ENCODE results near the gene PAX3.

The PAX3 gene

DNA sequence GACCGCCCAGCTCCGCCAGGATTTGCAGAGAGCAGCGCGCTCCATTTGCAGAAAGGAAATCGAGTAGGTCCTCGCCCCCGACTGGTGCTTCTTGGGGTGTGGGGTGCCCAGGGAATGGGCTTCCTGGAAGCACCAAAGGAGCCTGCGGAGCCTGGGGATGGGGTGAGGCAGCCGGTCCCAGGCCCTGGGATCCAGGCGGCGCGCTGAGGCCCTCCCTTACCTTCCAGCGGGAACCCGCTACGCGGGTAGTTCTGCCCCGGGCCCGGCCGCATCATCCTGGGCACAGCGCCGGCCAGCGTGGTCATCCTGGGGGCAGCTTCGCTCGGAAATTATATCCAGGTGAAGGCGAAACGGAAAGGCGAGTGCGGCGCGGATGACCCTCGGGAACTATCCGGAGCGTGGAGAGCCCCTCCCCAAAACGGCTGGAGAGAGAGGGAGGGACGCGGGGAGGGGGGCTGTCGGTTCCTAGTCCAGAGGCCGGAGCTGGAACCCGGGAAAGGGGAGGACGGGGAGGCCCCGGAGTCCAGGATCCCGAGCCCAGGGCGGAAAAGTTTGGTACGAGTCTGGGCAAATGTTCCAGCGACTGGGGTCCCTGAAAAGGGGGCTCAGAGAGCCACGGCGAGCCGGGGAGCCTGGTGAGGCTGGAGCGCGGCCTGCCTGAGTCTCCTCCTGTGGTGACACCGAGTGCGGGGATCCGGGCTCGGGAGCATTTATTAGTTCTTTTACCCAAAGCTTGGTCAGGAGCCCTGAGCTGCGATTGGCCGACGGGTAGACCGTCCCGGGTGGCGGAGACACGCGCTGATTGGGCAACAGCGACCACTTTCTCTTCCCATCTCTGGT is at the start of gene PAX3:
Gene PAX3 (minus strand): TSS at position 688 of the 840 bp plus-strand sequence. CDS start 383 bp downstream, at position 305.
- DNase-seq (ENCODE audit: low spot score), result no peak

DNA sequence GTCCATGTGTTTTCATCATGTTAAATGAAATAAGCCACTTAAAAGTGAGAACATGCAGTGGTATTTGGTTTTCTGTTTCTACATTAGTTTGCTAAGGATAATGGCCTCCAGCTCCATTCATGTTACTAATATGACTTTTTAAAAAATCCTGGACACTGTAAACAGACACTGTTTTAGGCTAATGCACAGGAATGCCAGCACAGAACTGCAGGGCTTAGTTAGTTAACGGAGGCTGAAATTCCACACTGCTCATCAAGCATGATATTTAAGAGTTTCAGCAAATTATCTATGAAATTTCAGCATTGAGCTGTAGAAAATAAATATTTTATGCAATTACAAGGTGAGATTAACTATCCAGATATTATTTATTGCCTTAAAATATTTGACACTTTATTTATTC is 42.5 kb upstream of the PAX3 start:
- DNase-seq (ENCODE audit: low spot score), result no peak

DNA sequence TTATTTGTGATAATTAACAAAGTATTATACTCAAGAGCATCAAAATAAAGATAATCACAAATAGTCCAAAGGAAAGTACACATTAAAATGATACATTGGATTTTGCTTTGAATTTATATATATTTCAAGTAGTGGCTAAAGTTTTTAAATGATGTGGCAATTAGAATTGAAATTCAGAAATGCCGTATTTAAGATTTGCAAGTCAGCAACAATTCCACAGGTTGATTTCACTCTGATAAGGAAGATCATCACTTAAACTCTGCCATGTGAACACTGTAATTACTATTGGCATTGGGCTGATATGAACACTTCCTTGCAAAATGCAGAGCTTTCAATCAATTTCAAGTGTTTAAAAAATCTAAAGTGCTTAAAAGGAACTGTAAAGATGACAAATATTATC is 39.6 kb upstream of the PAX3 start:
- no peak for DNase-seq (ENCODE audit: low spot score)

DNA sequence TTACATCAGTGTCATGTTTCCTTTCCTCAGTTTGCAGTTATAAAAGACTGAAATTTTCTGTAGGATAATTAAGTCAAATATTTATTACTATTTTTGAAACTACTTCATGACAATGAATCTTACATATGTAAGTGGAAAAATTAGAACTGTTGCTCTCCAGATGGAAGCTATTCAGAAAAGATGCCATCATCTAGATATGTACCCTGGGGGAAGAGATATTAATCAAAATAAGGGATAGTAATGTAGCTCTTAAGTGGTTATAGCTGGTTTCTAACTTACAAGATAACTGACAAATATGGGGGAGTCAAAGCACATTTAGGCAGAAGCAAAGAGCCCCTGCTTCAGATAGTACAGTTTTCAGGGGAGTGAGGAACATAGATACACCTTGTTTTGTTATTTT is 38.1 kb upstream of the PAX3 start:
- DNase-seq (ENCODE audit: low spot score), result no peak

DNA sequence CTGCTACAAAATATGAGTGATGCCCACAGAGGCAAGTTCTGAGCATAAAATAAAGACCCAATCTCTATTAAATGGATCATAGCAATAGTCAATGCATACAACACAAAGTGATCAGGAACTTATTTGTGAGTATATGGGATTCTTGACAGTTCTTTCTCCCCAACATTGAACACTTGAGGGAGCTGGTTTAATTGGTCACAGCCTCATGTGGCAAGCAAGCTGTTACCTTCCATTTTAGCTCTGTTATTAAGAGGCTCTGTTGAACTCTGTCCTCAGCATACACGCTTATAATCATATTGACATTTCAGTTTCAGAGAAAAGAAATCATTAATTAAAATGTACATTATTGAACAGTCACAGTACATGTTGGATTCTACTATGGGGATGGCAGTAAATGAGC is 37.6 kb upstream of the PAX3 start:
- no peak for DNase-seq (ENCODE audit: low spot score)

DNA sequence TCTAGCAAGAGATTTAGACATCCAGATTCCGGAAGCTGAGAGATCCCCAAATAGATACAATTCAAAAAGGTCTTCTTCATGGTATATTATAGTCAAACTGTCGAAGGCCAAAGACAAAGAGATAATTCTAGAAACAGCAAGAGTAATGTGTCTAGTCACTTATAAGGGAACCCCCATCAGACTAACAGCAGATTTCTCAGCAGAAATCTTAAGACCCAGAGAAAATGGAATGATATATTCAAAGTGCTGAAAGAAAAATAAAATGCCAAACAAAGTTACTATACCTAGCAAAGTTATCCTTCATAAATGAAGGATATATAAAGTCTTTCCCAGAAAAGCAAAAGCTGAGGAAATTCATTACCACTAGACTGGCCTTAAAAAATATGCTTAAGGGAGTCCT is 36.1 kb upstream of the PAX3 start:
- DNase-seq (ENCODE audit: low spot score), result no peak

DNA sequence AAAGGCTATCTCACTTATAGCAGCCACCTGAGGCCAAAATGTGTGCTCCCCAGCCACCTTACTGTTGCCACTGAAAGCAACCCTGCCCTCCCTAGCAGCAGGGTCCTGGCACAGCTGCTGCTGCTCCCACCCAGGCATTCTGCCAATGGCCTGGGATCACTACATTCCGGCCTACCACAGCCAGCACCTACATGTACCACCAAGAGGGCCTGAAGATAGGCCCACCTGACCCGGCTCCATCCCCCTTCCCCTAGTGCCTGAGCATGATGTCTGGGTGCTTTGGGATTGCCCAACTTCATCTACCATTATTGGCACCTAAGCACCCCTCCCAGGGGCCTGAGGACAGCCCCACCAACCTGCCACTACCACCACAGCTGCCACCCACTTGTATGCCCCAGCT is 34.6 kb upstream of the PAX3 start:
- DNase-seq (ENCODE audit: low spot score), result no peak

DNA sequence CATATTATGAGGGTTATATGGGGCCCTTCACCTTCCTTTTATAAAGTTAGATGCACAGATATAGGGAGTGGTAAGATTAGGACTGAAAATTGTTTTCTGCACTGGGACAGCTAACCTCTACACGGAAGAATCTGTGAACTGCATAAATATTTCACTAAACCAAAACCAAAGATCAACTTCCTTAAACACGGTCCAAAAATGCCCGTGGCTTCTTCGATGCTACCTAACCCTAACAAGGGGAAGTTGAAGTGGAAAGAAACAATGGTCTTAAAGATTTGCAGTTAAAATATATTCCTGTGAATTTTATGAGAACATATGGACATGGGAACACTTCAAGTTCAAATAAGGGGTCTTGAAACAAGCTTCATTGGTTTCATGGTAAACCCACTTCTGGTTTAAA is 33.3 kb upstream of the PAX3 start:
- DNase-seq (ENCODE audit: low spot score), result no peak

DNA sequence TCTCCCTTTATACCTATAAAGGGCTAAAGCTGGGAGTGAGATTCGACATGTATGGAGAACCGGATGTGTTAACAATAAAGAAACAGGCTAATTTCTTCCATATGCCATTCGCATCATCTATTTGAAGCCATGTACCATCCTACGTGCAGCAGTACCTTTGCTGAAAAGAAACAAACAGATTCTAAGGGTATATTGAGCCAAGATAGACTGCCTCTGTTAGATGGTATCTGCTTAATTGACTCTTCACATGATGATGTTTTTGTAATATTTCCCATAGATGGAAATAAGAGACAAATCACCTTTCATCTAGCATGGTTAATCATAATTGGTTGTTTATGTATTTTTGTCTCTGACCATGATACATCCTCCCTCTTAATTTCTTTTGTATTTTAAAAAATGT is 32.1 kb upstream of the PAX3 start:
- no peak for DNase-seq (ENCODE audit: low spot score)

DNA sequence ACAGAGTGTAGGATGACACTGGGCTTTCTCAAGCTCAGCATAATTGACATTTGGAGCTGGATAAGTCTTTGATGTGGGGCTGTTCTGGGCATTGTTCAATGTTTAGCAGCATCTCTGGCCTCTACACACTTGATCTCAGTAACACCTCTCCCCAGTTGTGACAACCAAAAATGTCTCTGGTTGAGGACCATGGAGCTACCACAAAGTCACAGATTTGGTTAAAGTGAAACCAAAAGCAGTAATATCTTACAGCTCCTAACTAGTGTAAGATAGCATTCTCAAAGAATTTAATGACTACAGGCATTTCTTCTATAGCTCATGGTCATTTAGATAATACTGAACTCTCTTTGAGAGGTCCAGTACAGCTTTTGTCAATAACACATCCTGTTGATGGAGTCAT is 23.4 kb upstream of the PAX3 start:
- DNase-seq (ENCODE audit: low spot score), result no peak

DNA sequence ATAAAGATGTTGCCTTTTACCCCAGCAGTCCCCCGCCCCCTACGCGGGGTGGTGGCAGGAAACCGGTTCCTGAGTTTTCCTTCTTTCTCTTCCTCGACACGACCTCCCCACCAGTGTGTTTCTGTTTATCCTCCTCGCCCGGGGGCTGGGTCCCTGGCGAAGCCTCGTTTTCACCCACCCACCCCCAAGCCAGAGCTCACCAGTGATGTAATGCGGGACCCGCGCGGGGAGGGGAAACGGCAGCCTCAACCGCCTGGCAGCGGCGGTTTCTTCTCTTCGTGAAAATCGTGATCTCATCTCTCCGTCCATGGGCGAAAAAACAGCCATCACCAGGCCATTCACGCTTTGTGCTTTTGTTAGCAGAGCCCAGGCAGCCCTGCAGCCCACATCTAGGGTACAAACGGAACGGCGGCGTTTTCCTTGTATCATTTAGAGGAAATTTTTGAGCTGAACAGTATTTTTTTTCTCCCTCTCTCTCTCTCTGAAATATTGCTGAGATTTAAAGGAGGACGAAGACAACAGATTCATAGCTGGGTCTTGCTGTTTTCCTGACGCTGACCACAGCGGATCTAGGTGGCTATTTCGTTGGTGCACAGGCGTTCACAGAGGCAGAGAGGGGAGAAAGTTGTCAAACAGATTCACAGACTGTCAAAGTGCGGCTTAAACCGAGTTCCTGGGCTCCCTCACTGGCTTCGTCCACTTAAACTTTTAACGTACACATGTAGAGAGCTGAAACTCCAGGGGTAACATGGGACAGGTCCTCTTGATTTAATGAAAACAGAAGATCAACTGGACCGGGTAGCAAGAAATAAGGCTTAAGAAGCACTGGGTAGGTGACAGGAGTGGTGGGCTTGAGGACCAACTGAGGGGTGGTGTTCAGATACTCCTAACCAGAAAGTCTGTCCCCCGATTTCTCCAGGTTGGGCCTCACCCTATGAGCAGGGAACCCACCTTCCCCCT is 21.9 kb upstream of the PAX3 start:
- no peak for DNase-seq (ENCODE audit: low spot score)

DNA sequence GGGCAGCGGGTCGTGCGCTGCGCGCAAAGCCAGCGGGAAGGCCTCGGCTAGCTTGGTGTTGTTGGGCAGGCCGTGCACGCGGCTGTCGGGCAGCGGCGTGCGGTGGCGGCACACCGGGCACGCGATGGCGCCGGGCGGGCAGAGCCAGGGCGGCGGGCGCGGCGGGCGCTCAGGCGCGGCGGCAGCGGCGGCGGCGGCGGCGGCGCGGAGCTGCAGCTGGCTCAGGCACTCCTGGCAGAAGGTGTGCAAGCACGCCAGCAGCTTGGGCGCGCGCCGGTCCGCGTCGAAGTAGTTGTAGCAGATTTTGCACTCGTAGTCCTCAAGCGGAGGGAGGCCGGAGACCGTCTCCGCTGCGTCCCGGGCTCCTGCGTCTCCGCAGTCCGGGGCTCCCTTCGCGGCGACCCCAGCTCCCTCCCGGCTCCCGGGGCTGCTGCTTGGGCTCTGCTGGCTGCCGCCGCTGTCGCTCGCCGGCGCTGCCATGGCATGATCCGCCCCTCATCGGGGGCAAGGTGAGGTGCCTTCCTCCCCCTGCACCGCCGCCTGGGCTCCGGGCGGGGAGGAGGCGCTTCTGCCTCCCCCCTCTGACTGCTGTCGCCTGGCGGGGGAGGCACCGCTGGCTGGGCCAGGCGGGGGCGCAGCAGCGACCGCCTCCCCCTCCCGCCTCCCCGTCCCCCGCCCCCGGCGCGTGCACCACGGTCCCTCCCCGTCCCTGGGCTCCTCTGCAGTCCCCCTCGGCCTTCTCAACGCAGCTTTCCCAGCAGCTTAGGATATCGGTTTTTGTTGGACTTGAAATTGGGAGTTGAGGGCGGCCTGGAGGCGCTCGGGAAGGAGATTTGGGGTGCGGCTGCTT is 21.0 kb upstream of the PAX3 start:
- DNase-seq (ENCODE audit: low spot score), result peak; percentile 31

DNA sequence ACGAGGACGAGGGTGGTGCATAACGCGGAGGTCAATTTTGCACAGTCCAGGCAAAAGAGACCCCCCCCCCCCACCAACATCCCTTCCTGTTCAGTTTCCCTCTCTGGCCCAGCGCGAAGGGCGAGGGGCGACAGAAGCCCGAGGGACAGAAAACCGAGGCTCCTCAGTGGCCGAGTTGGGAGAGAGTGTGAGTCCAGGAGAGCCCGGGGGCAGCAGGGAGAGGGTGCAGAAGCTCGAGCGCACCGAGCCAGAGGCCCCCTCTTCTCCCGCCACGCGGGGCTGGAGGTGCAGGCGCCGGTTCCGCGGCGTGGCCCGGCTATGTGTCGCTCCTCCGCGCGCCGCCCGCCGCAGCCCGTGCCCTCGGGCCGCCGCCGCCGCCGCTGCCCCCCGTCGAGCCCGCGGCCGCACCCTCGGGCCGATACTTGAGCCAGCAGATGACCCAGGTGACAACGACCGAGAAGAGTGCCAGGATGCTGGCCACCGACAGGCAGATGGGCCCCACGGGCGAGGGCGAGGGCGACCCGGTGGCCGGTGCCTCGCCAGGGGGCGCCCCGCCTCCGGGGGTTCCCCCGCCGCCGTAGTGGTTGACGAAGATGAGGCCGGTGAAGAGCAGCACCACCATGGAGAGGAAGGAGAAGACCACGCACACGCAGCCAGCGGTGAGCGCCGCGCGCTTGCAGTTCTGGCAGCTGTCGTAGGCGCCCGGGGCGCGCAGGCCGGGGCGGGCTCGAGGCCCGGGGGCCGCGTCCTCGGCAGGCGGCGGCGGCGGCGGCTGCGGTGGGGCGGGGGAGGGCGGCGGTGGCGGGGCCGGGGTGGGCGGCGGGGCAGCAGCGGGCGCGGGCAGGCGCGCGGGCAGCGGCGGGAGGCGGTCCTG is 20.2 kb upstream of the PAX3 start:
- peak; percentile 56 for DNase-seq (ENCODE audit: low spot score)

DNA sequence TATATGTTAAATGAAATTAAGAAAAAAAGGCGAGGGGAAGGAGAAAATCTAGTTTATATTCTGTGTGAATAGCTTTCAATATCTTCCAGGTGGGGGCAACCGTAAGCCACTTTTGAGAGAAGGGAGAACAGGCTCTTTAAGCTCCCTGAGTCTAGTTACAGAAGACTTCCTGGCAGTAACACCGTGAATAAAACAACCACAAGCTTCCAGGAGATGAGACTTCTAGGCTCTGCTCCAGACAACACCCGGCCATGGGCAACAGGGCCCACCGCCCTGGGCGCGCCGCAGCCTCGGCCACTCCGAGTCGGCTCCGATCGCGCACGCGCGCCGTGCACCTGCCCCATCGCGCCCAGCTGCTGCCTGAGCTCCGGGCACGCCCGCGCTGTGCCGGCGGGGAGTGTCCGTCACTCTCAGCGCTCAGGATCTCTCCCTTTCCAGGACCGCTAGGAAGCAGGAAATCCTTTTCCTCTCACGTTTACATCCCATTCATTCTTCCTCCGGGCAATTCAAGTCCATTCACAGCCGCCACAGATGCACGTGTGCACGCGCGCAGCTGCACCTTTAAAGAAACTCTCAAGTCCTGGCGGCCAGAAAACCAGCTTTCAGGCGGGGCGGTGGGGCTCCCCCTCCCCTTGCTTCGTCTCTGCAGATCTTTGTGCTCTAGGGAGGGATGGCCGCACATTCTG is 19.4 kb upstream of the PAX3 start:
- DNase-seq (ENCODE audit: low spot score), result peak; percentile 78

DNA sequence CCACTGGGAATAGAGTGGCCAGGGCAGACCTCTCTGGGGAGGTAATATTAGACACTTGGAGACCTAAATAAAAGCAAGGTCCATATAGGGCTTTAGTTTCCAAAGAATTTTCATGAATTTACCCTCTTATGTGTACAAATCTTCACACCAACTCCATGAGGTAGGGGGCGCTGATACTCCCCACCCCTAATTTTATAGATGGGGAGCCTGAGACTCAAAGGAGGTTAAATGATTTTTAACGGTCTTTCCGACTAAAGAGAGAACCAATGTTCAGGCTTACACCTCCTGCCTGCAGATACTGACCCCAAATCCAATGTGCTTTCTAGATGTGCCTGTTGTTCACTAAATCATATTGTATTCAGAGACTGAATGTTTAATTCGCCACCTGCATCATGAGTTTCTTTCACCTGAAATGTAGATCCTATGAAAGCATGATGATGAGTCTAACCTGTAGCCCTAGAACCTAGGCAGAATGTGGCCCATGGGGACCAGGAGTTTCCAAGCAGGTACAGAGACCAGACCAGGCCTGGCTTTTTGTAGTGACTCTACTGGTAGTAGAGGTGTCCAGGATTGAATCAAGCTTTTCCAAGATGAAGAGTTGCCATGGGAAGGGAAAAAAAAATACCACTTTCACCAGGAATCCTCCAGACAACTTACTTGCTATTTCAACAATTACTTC is 16.8 kb upstream of the PAX3 start:
- DNase-seq (ENCODE audit: low spot score), result no peak

DNA sequence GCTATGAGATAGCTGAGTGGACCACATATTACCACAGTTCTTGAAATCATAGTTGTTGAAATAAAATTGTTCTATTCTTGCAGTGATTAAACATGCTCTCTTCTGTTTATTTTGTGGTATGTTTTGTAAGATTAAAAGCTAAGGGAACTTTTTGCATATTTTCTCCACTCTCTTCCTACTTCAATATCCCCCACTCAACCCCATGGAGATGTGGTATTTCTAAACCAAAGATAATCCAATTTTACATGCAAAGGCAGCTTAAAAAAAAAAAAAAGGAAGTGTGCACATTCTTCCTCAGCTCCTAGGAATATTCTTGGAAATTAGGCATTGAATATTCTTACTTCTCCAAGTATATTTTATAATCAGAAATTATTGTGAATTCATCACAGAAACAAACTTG is 15.0 kb upstream of the PAX3 start:
- DNase-seq (ENCODE audit: low spot score), result no peak

DNA sequence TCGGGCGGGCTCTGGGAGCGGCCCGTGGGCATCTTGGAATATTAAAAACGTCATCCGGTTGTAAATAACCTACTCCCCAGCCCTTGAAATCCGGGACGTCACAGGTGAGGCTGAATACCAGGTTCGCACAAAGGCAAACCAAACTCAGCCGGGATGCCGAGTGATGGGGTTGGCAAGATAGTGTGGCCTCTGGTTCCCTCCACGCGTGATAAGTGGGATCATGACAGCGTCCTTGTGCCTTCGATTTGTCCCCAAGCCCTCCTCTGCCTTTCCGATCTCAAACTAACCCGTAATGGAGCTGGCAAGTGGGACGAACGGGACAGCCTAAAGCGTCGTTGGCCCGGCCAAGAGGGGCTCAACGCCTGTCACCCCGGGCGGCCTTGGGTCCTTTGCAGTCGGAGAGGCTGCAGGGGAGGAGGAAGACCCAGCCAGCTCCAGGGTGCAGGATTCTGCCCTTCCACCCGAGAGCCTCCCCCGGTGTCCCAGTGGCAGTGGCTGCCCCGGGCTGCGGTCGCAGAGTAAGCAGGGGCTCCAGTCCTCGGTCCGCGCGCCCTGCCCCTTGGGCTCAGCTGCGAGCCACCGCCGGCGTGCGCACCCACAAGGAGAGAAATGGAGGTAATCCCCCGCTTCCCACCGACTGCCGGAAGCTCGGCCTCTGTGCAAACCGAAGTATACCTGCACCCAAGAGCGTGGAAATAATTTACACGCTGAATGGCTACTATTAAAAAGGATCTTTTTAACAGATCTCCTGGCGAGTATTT is 13.4 kb upstream of the PAX3 start:
- no peak for DNase-seq (ENCODE audit: low spot score)

DNA sequence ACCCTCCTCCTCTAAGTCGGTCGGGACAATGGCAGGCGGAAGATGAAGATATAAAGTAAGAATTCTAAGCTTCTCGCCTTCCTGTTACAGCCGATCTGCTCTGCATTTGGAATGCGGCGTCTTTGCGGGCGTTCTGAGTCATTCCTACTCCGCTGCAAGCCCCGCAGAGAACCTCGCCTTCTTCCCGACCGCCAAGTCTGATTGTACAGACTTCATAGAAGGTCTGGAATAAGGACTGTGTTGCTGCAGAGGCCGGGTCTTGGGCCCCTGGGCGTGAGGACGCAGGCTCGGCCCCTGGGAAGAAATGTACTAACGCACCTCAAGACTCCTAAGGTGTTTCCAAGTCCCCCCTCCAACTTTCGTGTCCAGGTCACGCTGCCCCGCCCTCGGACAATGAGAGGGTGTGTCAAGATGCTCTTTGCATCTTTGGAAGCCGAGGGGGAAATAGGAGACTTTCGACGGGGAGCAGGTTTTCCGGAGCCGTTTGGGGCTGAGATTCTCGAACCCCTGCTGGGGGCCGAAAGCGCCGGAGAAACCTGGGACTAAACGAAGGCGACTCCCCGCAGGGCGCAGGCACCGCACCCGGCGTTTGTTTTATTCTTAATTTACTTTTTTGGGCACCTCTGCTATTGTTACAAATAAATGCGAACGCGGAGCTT is 12.7 kb upstream of the PAX3 start:
- DNase-seq (ENCODE audit: low spot score), result no peak

Measured in SW480 (cell line).